HL-60 (cell line): ENCODE results near the gene PGM2.

Experiments used
- DNase-seq, 2 experiments: peaks; one replicate each; pipeline ENCODE4 v3.0.0-alpha.2; 2010 to 2020; ENCODE audit warnings: low read depth in 1 of 2, low spot score in 1 of 2
- H3K27ac ChIP-seq: fragments of 250-450 bp; sonication (Bioruptor Pico); replicated peaks from 2 replicates; pipeline ENCODE4 v1.5.1; 2020; ENCODE audit warnings: mild to moderate bottlenecking, moderate library complexity
- H3K27me3 ChIP-seq: fragments of 250-450 bp; sonication (Bioruptor Pico); 2 replicates; pipeline ENCODE4 v1.5.1; 2021; ENCODE audit warnings: mild to moderate bottlenecking, moderate library complexity; ENCODE audit not compliant: insufficient read depth, poor library complexity, severe bottlenecking
- H3K4me3 ChIP-seq: replicated peaks from 2 replicates; pipeline ENCODE4 v1.5.1; 2011; ENCODE audit warnings: mild to moderate bottlenecking, control low read depth, low read length; ENCODE audit not compliant: insufficient read depth
- CTCF ChIP-seq: IDR thresholded peaks from one replicate; pipeline ENCODE4 v1.5.1; 2011; ENCODE audit warnings: low read length, control low read depth, inconsistent platforms; ENCODE audit not compliant: insufficient read depth
- GABPA ChIP-seq: IDR thresholded peaks from 2 replicates; pipeline ENCODE4 v1.6.1; 2012; ENCODE audit warnings: low read depth
- POLR2AphosphoS5 ChIP-seq: IDR thresholded peaks from 2 replicates; pipeline ENCODE4 v1.6.1; 2012; ENCODE audit warnings: low read depth
- REST ChIP-seq: IDR thresholded peaks from 2 replicates; pipeline ENCODE4 v1.6.1; 2012; ENCODE audit warnings: low read depth; ENCODE audit not compliant: insufficient replicate concordance
- SPI1 ChIP-seq: IDR thresholded peaks from 2 replicates; pipeline ENCODE4 v1.6.1; 2012; ENCODE audit warnings: low read depth, mild to moderate bottlenecking, borderline replicate concordance

PGM2 gene

GRCh38 chr4:37903901-37904300, 77.4 kb downstream of the PGM2 start:
- Histone ChIP-seq H3K27ac (no peak overlapping the region), H3K27me3 (no peaks in the 10 kb centered on the region), H3K4me3 (no peak overlapping the region)
- no peak for DNase-seq
- TF ChIP-seq SPI1 (no peak), CTCF (no peak), REST (no peak), GABPA (no peak), POLR2AphosphoS5 (no peak)

GRCh38 chr4:37904824-37905223, 78.3 kb downstream of the PGM2 start:
- Histone ChIP-seq H3K27me3 (no peaks in the 10 kb centered on the region), H3K27ac (no peak overlapping the region), H3K4me3 (no peak overlapping the region)
- no peak for TF ChIP-seq CTCF
- TF ChIP-seq POLR2AphosphoS5: no peak
- no peak for TF ChIP-seq REST
- TF ChIP-seq GABPA: no peak
- no peak for TF ChIP-seq SPI1
- no peak for DNase-seq

GRCh38 chr4:37905533-37906169, 79.2 kb downstream of the PGM2 start:
- Histone ChIP-seq H3K4me3 (no peak overlapping the region), H3K27ac (no peak overlapping the region), H3K27me3 (no peaks in the 10 kb centered on the region)
- TF ChIP-seq POLR2AphosphoS5: no peak
- TF ChIP-seq REST: no peak
- no peak for TF ChIP-seq SPI1
- TF ChIP-seq CTCF: no peak
- TF ChIP-seq GABPA: no peak
- DNase-seq: no peak
